ENCODE data around the gene LLPH. TPM values are rescaled to one million over a fixed set of nuclear protein-coding genes. Genes with fewer than 3 reads are reported as not detected.

Gene LLPH
- total RNA-seq, 1 experiment from 2014 or later = 31.5 TPM

- no peak for TF ChIP-seq RORB (CRISPR knock-in tag; IDR thresholded peaks at IDR 0.05)
- peak; percentile 91; the same call in 1 of the 2 replicates for TF ChIP-seq KAT7 (CRISPR knock-in tag; IDR thresholded peaks at IDR 0.05; ENCODE audit: borderline replicate concordance)
- TF ChIP-seq OVOL2 (CRISPR knock-in tag; IDR thresholded peaks at IDR 0.05; ENCODE audit: borderline replicate concordance) = no peak
- no peak for TF ChIP-seq IRF2 (CRISPR knock-in tag; IDR thresholded peaks at IDR 0.05; ENCODE audit: borderline replicate concordance, low read depth)
- no peak for TF ChIP-seq TP53 (CRISPR knock-in tag; IDR thresholded peaks at IDR 0.05)
- no peak for TF ChIP-seq MLX (CRISPR knock-in tag; IDR thresholded peaks at IDR 0.05)
- no peak for TF ChIP-seq ZNF219 (CRISPR knock-in tag; IDR thresholded peaks at IDR 0.05; ENCODE audit: borderline replicate concordance)
- 0 out of 2 replicates have a peak, but pooled peaks have one; percentile 33 for TF ChIP-seq HMGA2 (CRISPR knock-in tag; IDR thresholded peaks at IDR 0.05)
- no peak for TF ChIP-seq ZBTB21 (CRISPR knock-in tag; IDR thresholded peaks at IDR 0.05; ENCODE audit: borderline replicate concordance)
- TF ChIP-seq FOXJ3 (CRISPR knock-in tag; IDR thresholded peaks at IDR 0.05; ENCODE audit: borderline replicate concordance) = no peak
- 0 out of 2 replicates have a peak, but pooled peaks have one; percentile 12 for TF ChIP-seq SMAD4 (CRISPR knock-in tag; IDR thresholded peaks at IDR 0.05)
- no peak for TF ChIP-seq ZNF121 (CRISPR knock-in tag; IDR thresholded peaks at IDR 0.05)
- TF ChIP-seq E2F1 (CRISPR knock-in tag; IDR thresholded peaks at IDR 0.05) = no peak
- no peak for TF ChIP-seq CREM (CRISPR knock-in tag; IDR thresholded peaks at IDR 0.05)
- TF ChIP-seq ZNF532 (CRISPR knock-in tag; IDR thresholded peaks at IDR 0.05; ENCODE audit: borderline replicate concordance) = no peak
- TF ChIP-seq ZNF512 (CRISPR knock-in tag; IDR thresholded peaks at IDR 0.05; ENCODE audit: borderline replicate concordance) = no peak
- no peak for TF ChIP-seq ZNF232 (CRISPR knock-in tag; IDR thresholded peaks at IDR 0.05)
- TF ChIP-seq ZNF317 (CRISPR knock-in tag; IDR thresholded peaks at IDR 0.05; ENCODE audit: borderline replicate concordance, low read depth) = no peak
- TF ChIP-seq RELA (CRISPR knock-in tag; IDR thresholded peaks at IDR 0.05; ENCODE audit: borderline replicate concordance) = 0 out of 2 replicates have a peak, but pooled peaks have one; percentile 20
- no peak for TF ChIP-seq TCF7 (CRISPR knock-in tag; IDR thresholded peaks at IDR 0.05; ENCODE audit: low read depth)
- no peak for TF ChIP-seq ZNF396 (CRISPR knock-in tag; IDR thresholded peaks at IDR 0.05; ENCODE audit: borderline replicate concordance)
- no peak for TF ChIP-seq ZNF281 (CRISPR knock-in tag; IDR thresholded peaks at IDR 0.05)
- TF ChIP-seq ZNF263 (CRISPR knock-in tag; IDR thresholded peaks at IDR 0.05; ENCODE audit: low read depth) = peak; percentile 93
- peak; percentile 59 for TF ChIP-seq MAX (CRISPR knock-in tag; IDR thresholded peaks at IDR 0.05)
These were observed 38.9 kb upstream of the LLPH start, which contains the start of gene TMBIM4 (continued) for GRCh38 chr12:66169221-66170170.

All from WTC11 (cell line).